Ishikawa (cell line): ENCODE results near the gene KCNH2.

ENCODE experiments used
- CEBPB ChIP-seq: IDR thresholded peaks from 2 replicates; pipeline ENCODE4 v1.6.1; 2012
- CREB1 ChIP-seq: IDR thresholded peaks from 2 replicates; pipeline ENCODE4 v1.6.1; 2012; ENCODE audit warnings: low read depth
- EGR1 ChIP-seq: IDR thresholded peaks from 2 replicates; pipeline ENCODE4 v1.6.1; 2012
- EP300 ChIP-seq: IDR thresholded peaks from 2 replicates; pipeline ENCODE4 v1.6.1; 2012; ENCODE audit warnings: borderline replicate concordance
- FOXM1 ChIP-seq: IDR thresholded peaks from 2 replicates; pipeline ENCODE4 v1.6.1; 2012; ENCODE audit warnings: low read depth, borderline replicate concordance
- NFIC ChIP-seq: IDR thresholded peaks from 2 replicates; pipeline ENCODE4 v1.6.1; 2012
- RAD21 ChIP-seq: IDR thresholded peaks from 2 replicates; pipeline ENCODE4 v1.6.1; 2012; ENCODE audit warnings: low read depth
- TAF1 ChIP-seq: IDR thresholded peaks from 2 replicates; pipeline ENCODE4 v1.6.1; 2012; ENCODE audit warnings: low read depth, mild to moderate bottlenecking
- TCF12 ChIP-seq: IDR thresholded peaks from 2 replicates; pipeline ENCODE4 v1.6.1; 2012; ENCODE audit warnings: low read depth
- TEAD4 ChIP-seq: IDR thresholded peaks from 2 replicates; pipeline ENCODE4 v1.6.1; 2012
- YY1 ChIP-seq: IDR thresholded peaks from 2 replicates; pipeline ENCODE4 v1.6.1; 2012; ENCODE audit warnings: low read depth
- ZBTB7A ChIP-seq: IDR thresholded peaks from 2 replicates; pipeline ENCODE4 v1.6.1; 2012; ENCODE audit warnings: low read depth
- TF ChIP-seq, protein P1 (sequence below): IDR thresholded peaks from 2 replicates; pipeline ENCODE4 v1.6.1; 2012; ENCODE audit warnings: low read depth, mild to moderate bottlenecking
- TF ChIP-seq, protein P2 (sequence below): IDR thresholded peaks from 2 replicates; pipeline ENCODE4 v1.6.1; 2012
- TF ChIP-seq, protein P3 (sequence below): IDR thresholded peaks from 2 replicates; pipeline ENCODE4 v1.6.1; 2012

The KCNH2 gene

DNA sequence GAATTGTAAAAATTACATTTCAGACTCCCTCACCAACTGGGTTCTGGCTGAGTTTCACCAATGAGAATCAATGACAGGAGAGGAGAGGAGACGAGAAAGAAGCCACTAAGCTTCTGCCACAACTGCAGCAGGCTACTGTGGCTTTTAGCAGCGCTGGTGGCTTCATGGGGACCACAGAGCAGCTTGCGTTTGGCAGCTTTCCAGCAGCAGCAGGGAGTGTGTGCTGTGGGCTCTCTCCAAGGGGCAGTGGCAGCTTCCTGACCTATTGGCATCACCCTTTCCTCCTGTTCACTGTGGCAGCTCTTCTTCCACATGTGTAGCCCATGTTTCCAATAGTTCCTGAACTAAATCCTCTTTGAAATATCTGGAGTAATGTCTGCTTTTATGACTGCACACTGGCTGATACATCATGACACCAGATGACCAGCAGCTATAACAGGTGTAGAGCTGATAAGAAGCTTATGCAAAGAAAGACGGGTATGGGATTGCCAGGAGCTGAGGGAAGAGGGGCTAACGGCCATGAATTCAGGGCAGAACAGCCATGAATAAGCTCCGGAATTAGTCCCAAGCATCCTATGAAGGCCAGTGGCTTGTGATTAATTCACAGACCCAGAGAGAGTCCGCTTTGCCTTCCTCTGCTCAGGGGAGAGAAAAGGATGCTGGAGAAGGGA, 46.8 kb downstream of the KCNH2 start:
- TF ChIP-seq NFIC (no peak), TCF12 (no peak), CEBPB (no peak), FOXM1 (no peak), ZBTB7A (no peak), RAD21 (no peak), TEAD4 (no peak), CREB1 (no peak), TAF1 (no peak)
- TF ChIP-seq, protein P1, sequence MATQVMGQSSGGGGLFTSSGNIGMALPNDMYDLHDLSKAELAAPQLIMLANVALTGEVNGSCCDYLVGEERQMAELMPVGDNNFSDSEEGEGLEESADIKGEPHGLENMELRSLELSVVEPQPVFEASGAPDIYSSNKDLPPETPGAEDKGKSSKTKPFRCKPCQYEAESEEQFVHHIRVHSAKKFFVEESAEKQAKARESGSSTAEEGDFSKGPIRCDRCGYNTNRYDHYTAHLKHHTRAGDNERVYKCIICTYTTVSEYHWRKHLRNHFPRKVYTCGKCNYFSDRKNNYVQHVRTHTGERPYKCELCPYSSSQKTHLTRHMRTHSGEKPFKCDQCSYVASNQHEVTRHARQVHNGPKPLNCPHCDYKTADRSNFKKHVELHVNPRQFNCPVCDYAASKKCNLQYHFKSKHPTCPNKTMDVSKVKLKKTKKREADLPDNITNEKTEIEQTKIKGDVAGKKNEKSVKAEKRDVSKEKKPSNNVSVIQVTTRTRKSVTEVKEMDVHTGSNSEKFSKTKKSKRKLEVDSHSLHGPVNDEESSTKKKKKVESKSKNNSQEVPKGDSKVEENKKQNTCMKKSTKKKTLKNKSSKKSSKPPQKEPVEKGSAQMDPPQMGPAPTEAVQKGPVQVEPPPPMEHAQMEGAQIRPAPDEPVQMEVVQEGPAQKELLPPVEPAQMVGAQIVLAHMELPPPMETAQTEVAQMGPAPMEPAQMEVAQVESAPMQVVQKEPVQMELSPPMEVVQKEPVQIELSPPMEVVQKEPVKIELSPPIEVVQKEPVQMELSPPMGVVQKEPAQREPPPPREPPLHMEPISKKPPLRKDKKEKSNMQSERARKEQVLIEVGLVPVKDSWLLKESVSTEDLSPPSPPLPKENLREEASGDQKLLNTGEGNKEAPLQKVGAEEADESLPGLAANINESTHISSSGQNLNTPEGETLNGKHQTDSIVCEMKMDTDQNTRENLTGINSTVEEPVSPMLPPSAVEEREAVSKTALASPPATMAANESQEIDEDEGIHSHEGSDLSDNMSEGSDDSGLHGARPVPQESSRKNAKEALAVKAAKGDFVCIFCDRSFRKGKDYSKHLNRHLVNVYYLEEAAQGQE: no peak
- TF ChIP-seq, protein P2, sequence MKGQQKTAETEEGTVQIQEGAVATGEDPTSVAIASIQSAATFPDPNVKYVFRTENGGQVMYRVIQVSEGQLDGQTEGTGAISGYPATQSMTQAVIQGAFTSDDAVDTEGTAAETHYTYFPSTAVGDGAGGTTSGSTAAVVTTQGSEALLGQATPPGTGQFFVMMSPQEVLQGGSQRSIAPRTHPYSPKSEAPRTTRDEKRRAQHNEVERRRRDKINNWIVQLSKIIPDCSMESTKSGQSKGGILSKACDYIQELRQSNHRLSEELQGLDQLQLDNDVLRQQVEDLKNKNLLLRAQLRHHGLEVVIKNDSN: no peak
- TF ChIP-seq, protein P3, sequence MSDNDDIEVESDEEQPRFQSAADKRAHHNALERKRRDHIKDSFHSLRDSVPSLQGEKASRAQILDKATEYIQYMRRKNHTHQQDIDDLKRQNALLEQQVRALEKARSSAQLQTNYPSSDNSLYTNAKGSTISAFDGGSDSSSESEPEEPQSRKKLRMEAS: no peak

DNA sequence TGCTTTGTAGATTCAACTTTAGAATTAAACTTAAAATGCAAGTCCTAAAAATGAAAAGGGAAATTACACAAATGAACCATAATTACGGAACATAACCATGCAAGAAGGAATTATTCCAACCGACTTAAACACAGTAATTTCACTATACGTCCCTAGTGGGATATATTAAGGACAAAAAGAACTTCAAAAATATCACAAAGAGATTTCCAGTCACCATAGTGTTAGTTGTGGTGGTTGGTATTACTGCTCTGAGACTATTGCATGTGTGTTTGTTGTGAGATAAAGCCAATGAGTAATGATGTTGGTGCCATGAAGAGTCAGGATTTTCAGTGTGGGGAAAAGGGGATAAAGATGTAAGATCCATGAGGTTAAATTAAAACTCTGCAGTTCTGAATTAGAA, 49.6 kb downstream of the KCNH2 start:
- no peak for TF ChIP-seq RAD21

DNA sequence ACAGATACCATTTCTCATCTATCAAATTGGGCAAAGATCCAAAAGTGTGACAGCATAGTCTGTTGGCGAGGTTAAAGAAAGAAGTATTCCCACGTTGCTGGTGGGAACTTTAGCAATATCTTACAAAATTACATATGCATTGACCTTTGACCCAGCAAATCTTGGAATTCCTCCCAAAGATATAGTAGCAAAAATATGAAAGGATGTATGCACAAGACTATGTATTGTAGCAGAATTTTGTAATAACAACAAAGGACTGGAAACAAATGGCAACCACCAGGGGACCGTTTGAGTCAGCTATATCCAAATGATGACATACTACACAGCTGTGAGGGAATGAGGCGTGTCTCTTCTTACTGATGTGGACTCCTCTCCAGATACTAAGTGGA, 50.2 kb downstream of the KCNH2 start:
- no peak for TF ChIP-seq TEAD4

DNA sequence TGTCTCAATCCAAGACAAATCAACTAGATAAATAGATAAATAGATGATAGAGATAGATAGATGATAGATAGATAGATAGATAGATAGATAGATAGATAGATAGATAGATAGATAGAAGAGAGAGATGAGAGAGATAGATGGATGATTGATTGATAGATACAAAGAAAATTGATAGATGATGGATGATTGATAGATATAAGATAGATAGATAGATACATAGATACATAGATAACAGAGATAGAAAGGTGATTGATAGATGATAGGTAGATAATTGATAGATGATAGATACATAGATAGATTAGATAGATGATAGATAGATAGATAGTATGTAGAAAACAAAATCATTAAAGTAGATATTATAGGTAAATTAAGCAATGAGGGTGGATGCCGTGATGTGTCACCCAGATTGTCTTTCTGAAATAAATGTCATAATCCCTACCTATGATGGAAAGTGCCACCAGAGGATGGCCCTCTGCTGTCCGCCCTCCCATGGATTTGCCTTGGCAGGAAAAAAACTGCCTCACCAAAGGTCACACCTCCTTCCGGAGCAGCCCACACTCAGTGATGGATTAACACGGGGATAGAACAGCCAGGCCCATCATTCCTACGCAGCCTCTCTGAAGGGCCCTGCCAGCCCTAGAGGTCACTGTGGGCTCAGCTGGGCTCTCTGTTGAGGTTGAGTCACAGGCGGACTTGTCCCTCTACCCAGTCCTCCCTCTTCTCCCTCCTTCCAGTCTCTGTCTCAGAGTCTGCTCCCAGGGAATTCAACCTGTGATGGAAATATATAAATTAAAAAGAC, 50.8 kb downstream of the KCNH2 start:
- TF ChIP-seq EGR1: no peak
- TF ChIP-seq, protein P3: no peak
- TF ChIP-seq YY1: no peak
- no peak for TF ChIP-seq CEBPB
- TF ChIP-seq TEAD4: no peak
- TF ChIP-seq RAD21: no peak
- no peak for TF ChIP-seq ZBTB7A

DNA sequence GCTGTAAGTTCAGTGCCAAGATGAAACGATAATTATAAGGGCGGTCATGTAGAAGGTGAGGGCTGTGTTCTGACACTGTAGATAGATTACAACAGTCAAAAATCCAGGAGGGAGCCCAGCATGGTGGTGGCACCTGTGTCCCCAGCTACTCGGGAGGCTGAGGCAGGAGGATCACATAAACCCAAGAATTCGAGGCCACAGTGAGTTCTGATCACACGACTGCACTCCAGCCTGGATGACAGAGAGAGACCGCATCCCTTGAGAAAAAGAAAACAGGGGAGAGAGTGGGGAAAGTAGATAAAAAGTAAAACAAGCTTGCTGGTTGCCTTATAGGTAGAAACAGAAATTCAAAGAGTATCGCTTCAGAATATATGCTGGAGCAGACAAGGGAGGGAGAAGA, 52.1 kb downstream of the KCNH2 start:
- TF ChIP-seq, protein P3: no peak
- no peak for TF ChIP-seq TEAD4
- TF ChIP-seq, protein P2: no peak
- no peak for TF ChIP-seq TCF12
- no peak for TF ChIP-seq EGR1
- no peak for TF ChIP-seq TAF1
- TF ChIP-seq YY1: no peak
- no peak for TF ChIP-seq CEBPB
- no peak for TF ChIP-seq ZBTB7A
- TF ChIP-seq CREB1: no peak
- no peak for TF ChIP-seq NFIC
- TF ChIP-seq EP300: no peak
- no peak for TF ChIP-seq FOXM1

DNA sequence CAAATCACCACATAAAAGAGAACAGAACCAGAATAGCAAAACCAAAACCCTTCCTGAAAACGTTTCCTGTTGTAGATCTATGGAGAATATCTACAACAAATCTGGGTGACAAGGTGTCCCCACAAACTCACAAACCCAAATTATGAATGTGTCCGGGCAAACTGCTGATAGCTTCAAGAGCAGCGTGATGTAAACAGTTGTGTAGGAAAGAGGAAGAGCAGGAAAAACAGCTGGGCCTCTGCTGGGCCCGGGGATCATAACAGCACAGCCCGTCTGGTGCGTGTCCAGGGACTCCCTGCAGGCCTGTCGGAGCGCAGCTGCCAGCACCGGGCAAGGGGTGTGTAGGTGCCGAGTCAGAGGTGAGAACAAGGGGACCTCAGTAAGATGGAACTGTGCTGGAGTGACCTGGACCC, 53.7 kb downstream of the KCNH2 start:
- TF ChIP-seq, protein P3: no peak
- TF ChIP-seq NFIC (no peak), TAF1 (no peak), YY1 (no peak), CREB1 (no peak), TCF12 (no peak), EGR1 (no peak), TEAD4 (no peak), EP300 (no peak), CEBPB (no peak), FOXM1 (no peak), RAD21 (no peak), ZBTB7A (no peak)
- TF ChIP-seq, protein P2: no peak
- TF ChIP-seq, protein P1: no peak
